CD14-positive monocyte (primary cell): ENCODE measurements around the gene UTRN. TPM values are rescaled to one million over a fixed set of nuclear protein-coding genes. Genes with fewer than 3 reads are reported as not detected.

Experiments
- DNase-seq, 3 donors: peaks; one replicate each; pipeline ENCODE4 v3.0.0-alpha.2; 2011 to 2022
- H2AFZ ChIP-seq: 2 replicates; pipeline ENCODE4 v1.6.0; 2012; ENCODE audit warnings: mild to moderate bottlenecking, low read depth, low read length, inconsistent platforms; ENCODE audit not compliant: insufficient read depth, poor library complexity, severe bottlenecking
- H3K27ac ChIP-seq, 2 donors: 1 replicate in 1 of 2; 2 replicates in 1 of 2; pipeline ENCODE4 v1.5.1; 2012 to 2013; ENCODE audit warnings: low read length in 2 of 2, control low read depth in 1 of 2, inconsistent platforms in 1 of 2, low read depth in 1 of 2, mild to moderate bottlenecking in 1 of 2
- H3K27me3 ChIP-seq, 2 donors: one replicate each; pipeline versions ENCODE4 v1.6.0 to v1.6.1; 2011 to 2013; ENCODE audit warnings: low read length in 2 of 2; ENCODE audit not compliant: control insufficient read depth in 2 of 2, insufficient read depth in 2 of 2
- H3K36me3 ChIP-seq, 2 donors: replicated peaks in 1 of 2; 1 replicate in 1 of 2; 2 replicates in 1 of 2; pipeline versions ENCODE4 v1.5.1 to v1.6.1; 2012 to 2013; ENCODE audit warnings: low read length in 2 of 2, control low read depth in 1 of 2, inconsistent platforms in 1 of 2, mild to moderate bottlenecking in 1 of 2; ENCODE audit not compliant: insufficient read depth in 2 of 2, control insufficient read depth in 1 of 2
- H3K4me1 ChIP-seq, 2 donors: 1 replicate in 1 of 2; 2 replicates in 1 of 2; pipeline versions ENCODE4 v1.5.1 to v1.6.1; 2012 to 2013; ENCODE audit warnings: low read length in 2 of 2, control low read depth in 1 of 2, inconsistent platforms in 1 of 2, mild to moderate bottlenecking in 1 of 2, moderate library complexity in 1 of 2; ENCODE audit not compliant: insufficient read depth in 2 of 2, control insufficient read depth in 1 of 2
- H3K4me2 ChIP-seq: replicated peaks from 2 replicates; pipeline ENCODE3; 2012; ENCODE audit warnings: low read length, moderate library complexity, mild to moderate bottlenecking; ENCODE audit not compliant: poor library complexity, severe bottlenecking; ENCODE audit errors: extremely low read depth
- H3K4me3 ChIP-seq, 3 experiments: fragments of 200-600 bp in 1 of 3; sonication (generic) in 1 of 3; replicated peaks in 1 of 3; 1 replicate in 2 of 3; 2 replicates in 1 of 3; pipeline ENCODE4 v1.5.1; 2011 to 2013; ENCODE audit warnings: low read length in 3 of 3, mild to moderate bottlenecking in 3 of 3, control low read depth in 2 of 3, low read depth in 2 of 3, inconsistent platforms in 1 of 3, moderate library complexity in 1 of 3
- H3K79me2 ChIP-seq: 2 replicates; pipeline ENCODE4 v1.6.0; 2012; ENCODE audit warnings: mild to moderate bottlenecking, control low read depth, inconsistent platforms, low read length, moderate library complexity; ENCODE audit not compliant: insufficient read depth
- H3K9ac ChIP-seq: 2 replicates; pipeline ENCODE4 v1.6.0; 2017; ENCODE audit warnings: low read length, mild to moderate bottlenecking; ENCODE audit not compliant: insufficient read depth, poor library complexity, severe bottlenecking
- H3K9me3 ChIP-seq, 2 donors: replicated peaks in 1 of 2; 1 replicate in 1 of 2; 2 replicates in 1 of 2; pipeline versions ENCODE4 v1.5.1 to v1.6.1; 2012 to 2013; ENCODE audit warnings: low read length in 2 of 2, control low read depth in 1 of 2; ENCODE audit not compliant: control insufficient read depth in 1 of 2, insufficient read depth in 1 of 2
- H4K20me1 ChIP-seq: 2 replicates; pipeline ENCODE4 v1.6.0; 2012; ENCODE audit warnings: mild to moderate bottlenecking, low read length, control low read depth, moderate library complexity; ENCODE audit not compliant: insufficient read depth
- H3K27ac Mint-ChIP-seq, 7 donors: one replicate each; pipeline ENCODE4 v1.8.0; 2020; ENCODE audit warnings: mild to moderate bottlenecking in 7 of 7, mixed read lengths in 7 of 7, moderate library complexity in 6 of 7, inconsistent platforms in 2 of 7
- H3K27me3 Mint-ChIP-seq, 3 donors: one replicate each; pipeline ENCODE4 v1.8.0; 2021 to 2022; ENCODE audit warnings: low read depth in 3 of 3, mild to moderate bottlenecking in 3 of 3, mixed read lengths in 3 of 3, moderate library complexity in 3 of 3, inconsistent platforms in 1 of 3
- H3K36me3 Mint-ChIP-seq, 2 donors: one replicate each; pipeline ENCODE4 v1.8.0; 2020; ENCODE audit warnings: mixed read lengths in 2 of 2, inconsistent platforms in 1 of 2, mild to moderate bottlenecking in 1 of 2
- H3K4me1 Mint-ChIP-seq: one replicate; pipeline ENCODE4 v1.8.0; 2020; ENCODE audit warnings: mild to moderate bottlenecking, mixed read lengths
- H3K4me3 Mint-ChIP-seq, 2 donors: one replicate each; pipeline ENCODE4 v1.8.0; 2020; ENCODE audit warnings: mild to moderate bottlenecking in 2 of 2, mixed read lengths in 2 of 2, moderate library complexity in 1 of 2
- H3K9me3 Mint-ChIP-seq, 7 donors: one replicate each; pipeline ENCODE4 v1.8.0; 2020 to 2022; ENCODE audit warnings: mixed read lengths in 7 of 7, mild to moderate bottlenecking in 6 of 7, moderate library complexity in 6 of 7, inconsistent platforms in 2 of 7
- WGBS: methylation state at CpG from one replicate; pipeline ENCODE4 v1.1.5; 2013; ENCODE audit warnings: missing lambda C conversion rate; ENCODE audit not compliant: insufficient coverage; 5-methylcytosine and 5-hydroxymethylcytosine counted together
- intact Hi-C, 2 donors: fragments of 100-400 bp; cut with micrococcal nuclease; formaldehyde crosslinking; loops; one replicate each; pipeline versions ENCODE4 v1.15.0 to v1.15.1; 2023
- polyA plus RNA-seq, 3 donors: library from polyadenylated mRNA; depleted of rRNA in 1 of 3; unstranded in 2 of 3; stranded (reverse) in 1 of 3; fragments of 300-500 nt in 2 of 3; fragments of >200 nt in 1 of 3; fragmentation: Illumina TruSeq in 2 of 3; gene quantifications; 1 replicate in 2 of 3; 2 replicates in 1 of 3; pipeline ENCODE4 v1.2.3, GENCODE V29; 2012 to 2021
- TF ChIP-seq, protein P1 (sequence below): fragments of 200-600 bp; IDR thresholded peaks from one replicate; pipeline ENCODE4 v1.8.0; 2022; ENCODE audit warnings: antibody characterized with exemption, mild to moderate bottlenecking

UTRN gene
- polyA plus RNA-seq, 3 donors, result 21.8 to 106 (median 66.1) TPM

- Mint-ChIP-seq H3K4me1 (peaks cover 33% of the 10 kb centered on the region), H3K27ac (no peak overlapping the region), H3K36me3 (peaks cover 6 to 37% of the 10 kb centered on the region in 2 donors), H3K9me3 (peaks cover 0 to 6% (median 0%) of the 10 kb centered on the region in 7 donors), H3K27me3 (no peaks in the 10 kb centered on the region), H3K4me3 (no peak overlapping the region)
- Histone ChIP-seq H2AFZ (no peak overlapping the region), H3K27me3 (no peaks in the 10 kb centered on the region), H3K9me3 (no peaks in the 10 kb centered on the region), H3K4me2 (no peak overlapping the region), H3K36me3 (peaks cover 0 to 20% of the 10 kb centered on the region in 2 donors), H4K20me1 (peaks cover 86% of the 10 kb centered on the region), H3K27ac (no peak overlapping the region), H3K4me1 (peaks cover 11 to 13% of the 10 kb centered on the region in 2 donors), H3K79me2 (peaks cover 95% of the 10 kb centered on the region), H3K9ac (no peak overlapping the region), H3K4me3 (no peak overlapping the region)
- intact Hi-C loops, result loop anchor here in 1 of 2 donors (10.0 kb wide), 1 partner anchor 47 kb away; no protein-coding TSS in a partner anchor
- no CpG with 5 or more reads among the region's 2 CpGs for WGBS
- TF ChIP-seq, protein P1, sequence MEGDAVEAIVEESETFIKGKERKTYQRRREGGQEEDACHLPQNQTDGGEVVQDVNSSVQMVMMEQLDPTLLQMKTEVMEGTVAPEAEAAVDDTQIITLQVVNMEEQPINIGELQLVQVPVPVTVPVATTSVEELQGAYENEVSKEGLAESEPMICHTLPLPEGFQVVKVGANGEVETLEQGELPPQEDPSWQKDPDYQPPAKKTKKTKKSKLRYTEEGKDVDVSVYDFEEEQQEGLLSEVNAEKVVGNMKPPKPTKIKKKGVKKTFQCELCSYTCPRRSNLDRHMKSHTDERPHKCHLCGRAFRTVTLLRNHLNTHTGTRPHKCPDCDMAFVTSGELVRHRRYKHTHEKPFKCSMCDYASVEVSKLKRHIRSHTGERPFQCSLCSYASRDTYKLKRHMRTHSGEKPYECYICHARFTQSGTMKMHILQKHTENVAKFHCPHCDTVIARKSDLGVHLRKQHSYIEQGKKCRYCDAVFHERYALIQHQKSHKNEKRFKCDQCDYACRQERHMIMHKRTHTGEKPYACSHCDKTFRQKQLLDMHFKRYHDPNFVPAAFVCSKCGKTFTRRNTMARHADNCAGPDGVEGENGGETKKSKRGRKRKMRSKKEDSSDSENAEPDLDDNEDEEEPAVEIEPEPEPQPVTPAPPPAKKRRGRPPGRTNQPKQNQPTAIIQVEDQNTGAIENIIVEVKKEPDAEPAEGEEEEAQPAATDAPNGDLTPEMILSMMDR, result no peak
- no peak for DNase-seq
Measured at GRCh38 chr6:144317736-144318135, 32.6 kb downstream of the UTRN start.

- no peak overlapping the region for H2AFZ ChIP-seq
- peak overlapping the region in 1 of 2 donors; percentile 27 for H3K27ac ChIP-seq
- Mint-ChIP-seq H3K4me3 (peak overlapping the region in 1 of 2 donors; percentile 21), H3K36me3 (peaks cover 5 to 30% of the 10 kb centered on the region in 2 donors), H3K27ac (peak overlapping the region in 5 of 7 donors; percentile 50 to 84 (median 75)), H3K27me3 (no peaks in the 10 kb centered on the region), H3K4me1 (peaks cover 33% of the 10 kb centered on the region), H3K9me3 (peaks cover 0 to 6% (median 0%) of the 10 kb centered on the region in 7 donors)
- TF ChIP-seq, protein P1, result no peak
- peak; percentile 18 to 39 (median 23) for DNase-seq
- H3K4me2 ChIP-seq, result no peak overlapping the region
- WGBS, result 43% methylated on average over 1 of the region's 4 CpGs
- peaks cover 95% of the 10 kb centered on the region for H3K79me2 ChIP-seq
- peaks cover 0 to 18% of the 10 kb centered on the region in 2 donors for H3K36me3 ChIP-seq
- H3K4me3 ChIP-seq, result no peak overlapping the region
- H3K9me3 ChIP-seq, result no peaks in the 10 kb centered on the region
- H3K4me1 ChIP-seq, result peaks cover 11% of the 10 kb centered on the region in 2 donors
- H4K20me1 ChIP-seq, result peaks cover 86% of the 10 kb centered on the region
- H3K9ac ChIP-seq, result no peak overlapping the region
- no peaks in the 10 kb centered on the region for H3K27me3 ChIP-seq
- intact Hi-C loops, result loop anchor here in 1 of 2 donors (10.0 kb wide), 1 partner anchor 46 kb away; no protein-coding TSS in a partner anchor
Measured at GRCh38 chr6:144319211-144319610, 34.1 kb downstream of the UTRN start.
